Activated naive CD4-positive, alpha-beta T cell (primary cell): ENCODE results near the gene ARHGAP25.
A peak's percentile ranks its signal among the peaks of the same experiment; 100 is the strongest.

Experiments
- DNase-seq, 4 experiments: peaks; one replicate each; lab custom pipeline; 2025; lab: John Stamatoyannopoulos, UW

The ARHGAP25 gene

GRCh38 chr2:68832233-68832869 is 97.7 kb downstream of the ARHGAP25 start:
- DNase-seq, result peak in 1 of 4 experiments; percentile 5

GRCh38 chr2:68833162-68833561 is 98.6 kb downstream of the ARHGAP25 start:
- DNase-seq, result no peak

GRCh38 chr2:68834737-68835376 is 100.2 kb downstream of the ARHGAP25 start:
- DNase-seq, result no peak

- no peak for DNase-seq
Measured at GRCh38 chr2:68835621-68836020, 101.0 kb downstream of the ARHGAP25 start.

- DNase-seq, result peak; percentile 26 to 68 (median 56)
Measured at GRCh38 chr2:68837164-68837860, 102.7 kb downstream of the ARHGAP25 start.

- DNase-seq, result no peak
Measured at GRCh38 chr2:68837861-68838341, 103.3 kb downstream of the ARHGAP25 start.

GRCh38 chr2:68838641-68839040 is 104.0 kb downstream of the ARHGAP25 start:
- DNase-seq, result no peak

- DNase-seq, result no peak
Measured at GRCh38 chr2:68839260-68839833, 104.7 kb downstream of the ARHGAP25 start.

- DNase-seq, result no peak
Measured at GRCh38 chr2:68845043-68845442, 110.4 kb downstream of the ARHGAP25 start.

- no peak for DNase-seq
Measured at GRCh38 chr2:68846091-68846490, 111.5 kb downstream of the ARHGAP25 start.

GRCh38 chr2:68847751-68848150 is 113.1 kb downstream of the ARHGAP25 start:
- no peak for DNase-seq

GRCh38 chr2:68849579-68850030 is 115.0 kb downstream of the ARHGAP25 start:
- no peak for DNase-seq

- DNase-seq, result no peak
Measured at GRCh38 chr2:68850524-68850923, 115.9 kb downstream of the ARHGAP25 start.

- no peak for DNase-seq
Measured at GRCh38 chr2:68853035-68853434, 118.4 kb downstream of the ARHGAP25 start.

GRCh38 chr2:68853915-68854314 is 119.3 kb downstream of the ARHGAP25 start:
- DNase-seq, result no peak

GRCh38 chr2:68854476-68854875 is 119.9 kb downstream of the ARHGAP25 start:
- DNase-seq, result no peak

GRCh38 chr2:68855550-68855949 is 120.9 kb downstream of the ARHGAP25 start:
- no peak for DNase-seq

GRCh38 chr2:68857202-68857845 is 122.7 kb downstream of the ARHGAP25 start:
- DNase-seq, result no peak

GRCh38 chr2:68857855-68858456 is 123.3 kb downstream of the ARHGAP25 start:
- DNase-seq, result no peak

- DNase-seq, result no peak
Measured at GRCh38 chr2:68860111-68860510, 125.5 kb downstream of the ARHGAP25 start.

GRCh38 chr2:68861330-68861729 is 126.7 kb downstream of the ARHGAP25 start:
- DNase-seq, result no peak

- no peak for DNase-seq
Measured at GRCh38 chr2:68862889-68863288, 128.3 kb downstream of the ARHGAP25 start.
